GM13976 (cell line): ENCODE measurements around the gene SP9.

Source experiments
- DNase-seq: peaks from one replicate; pipeline ENCODE4 v3.0.0; 2012; ENCODE audit warnings: low spot score
- CTCF ChIP-seq: IDR thresholded peaks from 2 replicates; pipeline ENCODE4 v1.5.1; 2012; ENCODE audit warnings: borderline replicate concordance, mild to moderate bottlenecking; ENCODE audit not compliant: insufficient read depth; ENCODE audit errors: extremely low read depth, missing control alignments, control extremely low read depth
- in situ Hi-C: fragments of 300-500 bp; cut with MboI; formaldehyde crosslinking; loops from one replicate; pipeline ENCODE4 v1.12.0; 2022; ENCODE audit warnings: low sequenced_read_pairs, mixed read lengths, inconsistent platforms; ENCODE audit not compliant: unreplicated experiment

The SP9 gene

GRCh38 chr2:174333017-174333371, 1.8 kb upstream of the SP9 start:
- no peak for TF ChIP-seq CTCF
- no peak for DNase-seq
- in situ Hi-C loops, result no loop called here

- no peak for TF ChIP-seq CTCF
- in situ Hi-C loops, result no loop called here
- peak; percentile 41 for DNase-seq
Observed at GRCh38 chr2:174333372-174334277, 1.1 kb upstream of the SP9 start.

- in situ Hi-C loops, result no loop called here
- no peak for DNase-seq
- no peak for TF ChIP-seq CTCF
Observed at GRCh38 chr2:174334278-174334715, 457 bp upstream of the SP9 start.

- DNase-seq, result no peak
- in situ Hi-C loops, result no loop called here
- TF ChIP-seq CTCF, result no peak
Observed at GRCh38 chr2:174335254-174335987, 667 bp downstream of the SP9 start.

- in situ Hi-C loops, result no loop called here
- TF ChIP-seq CTCF, result no peak
- DNase-seq, result peak; percentile 49
Observed at GRCh38 chr2:174335988-174336500, 1.3 kb downstream of the SP9 start.

- in situ Hi-C loops, result no loop called here
- peak; percentile 66 for DNase-seq
- TF ChIP-seq CTCF, result peak; percentile 52
Observed at GRCh38 chr2:174336501-174337336, 2.0 kb downstream of the SP9 start.
